Measurements from ENCODE around the gene CRELD1. TPM values are rescaled to one million over a fixed set of nuclear protein-coding genes. Genes with fewer than 3 reads are reported as not detected.
"Not testable (repeated sequence)": the region's sequence is repeated elsewhere in the genome, so short reads cannot be mapped to it uniquely, and the experiment has no call there.

Gene CRELD1
- total and polyA plus RNA-seq, 10 of the 15 experiments (the other 5 are each of a cell fraction or from before 2014, with no cell fraction given): 1.3 to 15.9 (median 8.8) TPM

- TF ChIP-seq EZH2 (IDR thresholded peaks at IDR 0.05; ENCODE audit: borderline replicate concordance, control insufficient read depth, low read depth, low read length): no peak
- no peak for TF ChIP-seq NFXL1 (IDR thresholded peaks at IDR 0.05; ENCODE audit: borderline replicate concordance)
Observed at GRCh38 chr3:9899289-9899791, 34.3 kb upstream of the CRELD1 start (continued).

DNA sequence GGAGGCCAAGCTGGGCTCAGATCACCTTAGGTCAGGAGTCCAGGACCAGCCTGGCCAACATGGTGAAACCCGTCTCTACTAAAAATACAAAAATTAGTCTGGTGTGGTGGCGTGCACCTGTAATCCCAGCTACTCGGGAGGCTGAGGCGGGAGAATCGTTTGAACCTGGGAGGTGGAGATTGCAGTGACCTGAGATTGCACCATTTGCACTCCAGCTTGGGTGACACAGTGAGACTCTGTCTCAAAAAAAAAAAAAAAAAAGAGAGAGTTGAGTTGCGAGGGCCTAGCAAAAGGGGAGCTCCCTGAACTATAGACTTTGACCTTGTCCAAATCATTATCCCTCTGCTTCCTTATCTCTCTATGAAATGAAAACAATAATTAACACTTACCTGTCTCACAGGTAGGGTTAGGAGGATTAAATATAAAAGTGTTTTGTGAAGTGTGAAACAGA lies 32.6 kb upstream of the CRELD1 start:
- FAIRE-seq; H3K27ac ChIP-seq (ENCODE audit: control insufficient read depth, insufficient read depth); H3K4me3 ChIP-seq; H3K36me3 ChIP-seq (ENCODE audit: control insufficient read depth in 2 of 2, insufficient read depth in 2 of 2, low read length in 1 of 2); intact Hi-C loops (cut with micrococcal nuclease; ENCODE audit: unreplicated experiment); H2AFZ ChIP-seq (ENCODE audit: control insufficient read depth, low read depth, low read length); H3K79me2 ChIP-seq (ENCODE audit: control insufficient read depth, insufficient read depth, low read length); H3K9me3 ChIP-seq (replicated peaks; ENCODE audit: control insufficient read depth, insufficient read depth, low read length); in situ Hi-C loops (cut with MboI); ATAC-seq; H4K20me1 ChIP-seq (ENCODE audit: control insufficient read depth, insufficient read depth); BruUV-seq (replicated peaks); H3K9ac ChIP-seq (ENCODE audit: control insufficient read depth, insufficient read depth, low read length); DNase-seq (ENCODE audit: low read depth, low spot score); H3K4me2 ChIP-seq (ENCODE audit: control insufficient read depth, insufficient read depth); RAD21 ChIA-PET (ENCODE audit: unreplicated experiment); H3K27me3 ChIP-seq (replicated peaks in 1 of 2; ENCODE audit: control insufficient read depth in 2 of 2, insufficient read depth in 2 of 2, low read length in 1 of 2); H3K4me1 ChIP-seq (ENCODE audit: control insufficient read depth, insufficient read depth, low read length): not testable (repeated sequence)
- 96% methylated on average over 5 of the region's 6 CpGs for WGBS (ENCODE audit: insufficient coverage, insufficient replicate concordance, low lambda C conversion rate, missing lambda C conversion rate)
- POLR2A ChIA-PET: interaction anchor here (0.6 to 2.8 kb wide), 3 partner anchors 9 to 49 kb away, joined by 3 to 7 read pairs (median 3); no protein-coding TSS in a partner anchor
- SMC1A ChIA-PET (ENCODE audit: uncharacterized antibody, unreplicated experiment): interaction anchor here (1.0 to 1.4 kb wide), 3 partner anchors 9 to 24 kb away, joined by 3 to 6 read pairs (median 5); no protein-coding TSS in a partner anchor
- CTCF ChIA-PET: interaction anchor here (0.6 kb wide), 1 partner anchor 34 kb away, joined by 4 read pairs; no protein-coding TSS in a partner anchor

GRCh38 chr3:9901967-9902366 lies 31.7 kb upstream of the CRELD1 start:
- no TSS peak for BruUV-seq (replicated peaks)
- SMC1A ChIA-PET (ENCODE audit: uncharacterized antibody, unreplicated experiment): interaction anchor here (1.0 to 2.0 kb wide), 3 partner anchors 9 to 23 kb away, joined by 6 to 7 read pairs (median 7); no protein-coding TSS in a partner anchor
- Histone ChIP-seq H4K20me1 (ENCODE audit: control insufficient read depth, insufficient read depth) (no peaks in the 10 kb centered on the region), H3K9me3 (replicated peaks; ENCODE audit: control insufficient read depth, insufficient read depth, low read length) (no peaks in the 10 kb centered on the region), H2AFZ (ENCODE audit: control insufficient read depth, low read depth, low read length) (peak overlapping the region; percentile 48), H3K9ac (ENCODE audit: control insufficient read depth, insufficient read depth, low read length) (no peak overlapping the region), H3K27me3 (replicated peaks in 1 of 2; ENCODE audit: control insufficient read depth in 2 of 2, insufficient read depth in 2 of 2, low read length in 1 of 2) (no peaks in the 10 kb centered on the region), H3K79me2 (ENCODE audit: control insufficient read depth, insufficient read depth, low read length) (no peaks in the 10 kb centered on the region), H3K4me3 (no peak overlapping the region), H3K4me1 (ENCODE audit: control insufficient read depth, insufficient read depth, low read length) (peaks cover 8% of the 10 kb centered on the region), H3K36me3 (ENCODE audit: control insufficient read depth in 2 of 2, insufficient read depth in 2 of 2, low read length in 1 of 2) (no peaks in the 10 kb centered on the region; a peak in 2 of 4 replicates), H3K27ac (ENCODE audit: control insufficient read depth, insufficient read depth) (no peak overlapping the region; the same call in 1 of the 2 replicates), H3K4me2 (ENCODE audit: control insufficient read depth, insufficient read depth) (no peak overlapping the region)
- POLR2A ChIA-PET: interaction anchor here (0.6 to 2.8 kb wide), 4 partner anchors 9 to 74 kb away, joined by 3 to 9 read pairs (median 6); no protein-coding TSS in a partner anchor
- WGBS (ENCODE audit: insufficient coverage, insufficient replicate concordance, low lambda C conversion rate, missing lambda C conversion rate): 54% methylated on average over 5 of the region's 5 CpGs
- FAIRE-seq: no peak
- intact Hi-C loops (cut with micrococcal nuclease; ENCODE audit: unreplicated experiment): no loop called here
- in situ Hi-C loops (cut with MboI): no loop called here
- RAD21 ChIA-PET (ENCODE audit: unreplicated experiment): no interaction called here
- ATAC-seq: no peak
- CTCF ChIA-PET: interaction anchor here (1.6 kb wide), 1 partner anchor 30 kb away, joined by 7 read pairs; no protein-coding TSS in a partner anchor
- TF ChIP-seq POLR2AphosphoS5 (IDR thresholded peaks at IDR 0.05; ENCODE audit: low read length): no peak
- peak; percentile 61 for TF ChIP-seq RUNX3 (IDR thresholded peaks at IDR 0.05; ENCODE audit: low read length)
- no peak for DNase-seq (ENCODE audit: low read depth, low spot score)
